Body of pancreas (tissue), 4 donors: Measurements from ENCODE around the gene CZIB.

Experiments used
- CTCF ChIP-seq, 7 experiments: fragments of 450-650 bp in 4 of 7; fragments of 200-600 bp in 3 of 7; sonication (generic) in 3 of 7; IDR thresholded peaks; one replicate each; pipeline ENCODE4 v1.5.1; 2016 to 2019; ENCODE audit warnings: antibody characterized with exemption in 7 of 7
- POLR2A ChIP-seq, 3 donors: fragments of 450-650 bp; IDR thresholded peaks; one replicate each; pipeline ENCODE4 v1.6.1; 2016; ENCODE audit warnings: antibody characterized with exemption in 3 of 3, mild to moderate bottlenecking in 2 of 3

GRCh38 chr1:53214376-53214940 lies 6.0 kb downstream of the CZIB start:
- TF ChIP-seq CTCF (IDR thresholded peaks at IDR 0.05) (no peak), POLR2A (IDR thresholded peaks at IDR 0.05) (no peak)
